ENCODE measurements around the gene C16orf95.

DNA sequence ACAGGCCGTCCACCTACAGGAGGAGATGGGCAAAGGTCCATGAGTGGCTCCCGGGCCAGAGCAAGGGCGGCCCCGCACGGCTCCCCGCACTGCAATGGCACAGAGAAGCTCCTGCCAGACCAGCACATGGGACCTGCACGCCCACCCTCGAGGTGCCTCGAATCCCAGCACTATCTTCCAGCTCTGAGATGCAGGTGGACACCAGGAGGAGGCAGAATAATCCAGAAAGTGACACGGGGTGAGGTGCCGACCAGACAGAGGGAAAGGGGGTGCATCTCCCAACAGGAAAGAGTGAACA, 26.5 kb upstream of the C16orf95 start:
- TF ChIP-seq, protein P1, sequence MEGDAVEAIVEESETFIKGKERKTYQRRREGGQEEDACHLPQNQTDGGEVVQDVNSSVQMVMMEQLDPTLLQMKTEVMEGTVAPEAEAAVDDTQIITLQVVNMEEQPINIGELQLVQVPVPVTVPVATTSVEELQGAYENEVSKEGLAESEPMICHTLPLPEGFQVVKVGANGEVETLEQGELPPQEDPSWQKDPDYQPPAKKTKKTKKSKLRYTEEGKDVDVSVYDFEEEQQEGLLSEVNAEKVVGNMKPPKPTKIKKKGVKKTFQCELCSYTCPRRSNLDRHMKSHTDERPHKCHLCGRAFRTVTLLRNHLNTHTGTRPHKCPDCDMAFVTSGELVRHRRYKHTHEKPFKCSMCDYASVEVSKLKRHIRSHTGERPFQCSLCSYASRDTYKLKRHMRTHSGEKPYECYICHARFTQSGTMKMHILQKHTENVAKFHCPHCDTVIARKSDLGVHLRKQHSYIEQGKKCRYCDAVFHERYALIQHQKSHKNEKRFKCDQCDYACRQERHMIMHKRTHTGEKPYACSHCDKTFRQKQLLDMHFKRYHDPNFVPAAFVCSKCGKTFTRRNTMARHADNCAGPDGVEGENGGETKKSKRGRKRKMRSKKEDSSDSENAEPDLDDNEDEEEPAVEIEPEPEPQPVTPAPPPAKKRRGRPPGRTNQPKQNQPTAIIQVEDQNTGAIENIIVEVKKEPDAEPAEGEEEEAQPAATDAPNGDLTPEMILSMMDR (IDR thresholded peaks at IDR 0.05): no peak
- TF ChIP-seq POLR2A (IDR thresholded peaks at IDR 0.05): no peak

Measured in sigmoid colon (tissue), 3 donors.